HFF-Myc (cell line): ENCODE data around the gene CDK5RAP3.

Source experiments
- DNase-seq: peaks from one replicate; pipeline ENCODE4 v3.0.0-alpha.2; 2011; ENCODE audit warnings: low read depth; ENCODE audit errors: extremely low read depth
- H3K4me3 ChIP-seq: replicated peaks from 2 replicates; pipeline ENCODE4 v1.5.1; 2011; ENCODE audit warnings: low read depth, mild to moderate bottlenecking, control low read depth, low read length
- TF ChIP-seq, protein P1 (sequence below): IDR thresholded peaks from 2 replicates; pipeline ENCODE4 v1.5.1; 2012; ENCODE audit warnings: mild to moderate bottlenecking, low read depth, low read length, control low read depth; ENCODE audit errors: missing control alignments

Gene CDK5RAP3

DNA sequence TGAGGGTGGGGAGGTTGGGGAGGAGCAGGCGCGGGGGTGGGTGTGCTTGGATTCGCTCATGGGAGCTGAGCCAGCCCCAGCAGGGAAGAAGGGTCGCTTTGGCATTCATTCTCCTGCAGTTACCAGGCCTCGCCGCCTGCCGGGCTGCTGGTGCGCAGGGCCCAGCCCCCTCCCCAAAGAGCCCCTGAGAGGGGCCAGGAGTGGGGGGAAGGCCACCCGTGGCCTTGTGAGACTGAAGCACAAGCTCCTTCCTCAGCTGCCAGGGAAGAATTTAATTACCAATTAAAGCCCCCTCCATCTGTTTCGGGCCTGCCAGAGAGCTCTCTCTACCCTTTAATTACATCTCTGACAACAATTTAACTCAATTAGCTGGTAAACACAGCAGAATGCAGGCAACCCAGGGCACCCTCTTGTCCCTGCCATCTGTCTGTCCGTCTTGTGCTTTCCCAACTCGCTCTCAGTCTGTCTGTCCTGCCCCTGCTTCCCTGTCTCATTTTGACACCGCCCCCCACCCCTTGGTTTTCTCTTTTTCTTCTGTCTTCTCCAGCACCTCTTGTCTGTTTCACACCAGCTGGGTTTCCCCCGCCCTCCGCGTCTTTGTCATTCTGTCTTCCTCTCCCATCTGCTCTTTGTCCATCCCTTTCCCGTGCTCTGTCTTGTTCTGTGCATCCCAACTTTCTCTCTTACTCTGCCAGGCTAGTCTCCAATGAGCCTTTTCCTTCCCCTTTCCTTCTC, 32.7 kb downstream of the CDK5RAP3 start:
- DNase-seq = no peak
- no peak overlapping the region for H3K4me3 ChIP-seq
- TF ChIP-seq, protein P1, sequence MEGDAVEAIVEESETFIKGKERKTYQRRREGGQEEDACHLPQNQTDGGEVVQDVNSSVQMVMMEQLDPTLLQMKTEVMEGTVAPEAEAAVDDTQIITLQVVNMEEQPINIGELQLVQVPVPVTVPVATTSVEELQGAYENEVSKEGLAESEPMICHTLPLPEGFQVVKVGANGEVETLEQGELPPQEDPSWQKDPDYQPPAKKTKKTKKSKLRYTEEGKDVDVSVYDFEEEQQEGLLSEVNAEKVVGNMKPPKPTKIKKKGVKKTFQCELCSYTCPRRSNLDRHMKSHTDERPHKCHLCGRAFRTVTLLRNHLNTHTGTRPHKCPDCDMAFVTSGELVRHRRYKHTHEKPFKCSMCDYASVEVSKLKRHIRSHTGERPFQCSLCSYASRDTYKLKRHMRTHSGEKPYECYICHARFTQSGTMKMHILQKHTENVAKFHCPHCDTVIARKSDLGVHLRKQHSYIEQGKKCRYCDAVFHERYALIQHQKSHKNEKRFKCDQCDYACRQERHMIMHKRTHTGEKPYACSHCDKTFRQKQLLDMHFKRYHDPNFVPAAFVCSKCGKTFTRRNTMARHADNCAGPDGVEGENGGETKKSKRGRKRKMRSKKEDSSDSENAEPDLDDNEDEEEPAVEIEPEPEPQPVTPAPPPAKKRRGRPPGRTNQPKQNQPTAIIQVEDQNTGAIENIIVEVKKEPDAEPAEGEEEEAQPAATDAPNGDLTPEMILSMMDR = no peak

DNA sequence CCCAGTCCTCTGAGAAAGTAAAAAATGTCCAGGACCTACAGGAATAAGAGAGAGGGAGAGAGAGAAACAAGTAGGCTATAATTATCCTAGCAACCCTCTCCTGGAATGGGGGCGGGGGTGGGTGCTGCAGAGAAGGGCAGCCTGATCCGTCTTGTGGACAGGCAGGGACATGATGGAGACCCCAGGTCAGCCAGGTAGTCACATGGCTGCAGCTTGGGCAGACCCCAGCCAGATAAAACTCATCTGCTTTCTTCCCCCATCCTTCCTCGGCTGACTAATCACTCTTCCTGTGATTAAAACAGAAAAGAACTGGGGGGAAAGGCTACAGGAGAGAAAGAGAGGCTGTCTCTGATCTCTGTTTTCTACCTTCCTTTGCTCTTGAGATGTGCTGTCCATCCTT, 34.1 kb downstream of the CDK5RAP3 start:
- H3K4me3 ChIP-seq = no peak overlapping the region
- no peak for DNase-seq

GRCh38 chr17:48006936-48007709, 36.2 kb downstream of the CDK5RAP3 start:
- TF ChIP-seq, protein P1 = no peak
- no peak overlapping the region for H3K4me3 ChIP-seq
- DNase-seq = no peak

More for the DNA sequence above, 34.1 kb downstream of the CDK5RAP3 start:
- TF ChIP-seq, protein P1 = no peak

GRCh38 chr17:48010193-48010592, 39.3 kb downstream of the CDK5RAP3 start:
- TF ChIP-seq, protein P1 = no peak
- no peak overlapping the region for H3K4me3 ChIP-seq
- DNase-seq = no peak

GRCh38 chr17:48011405-48012150, 40.7 kb downstream of the CDK5RAP3 start:
- peak overlapping the region; percentile 28 for H3K4me3 ChIP-seq
- DNase-seq = no peak
- TF ChIP-seq, protein P1 = peak; percentile 52

GRCh38 chr17:48012151-48012520, 41.2 kb downstream of the CDK5RAP3 start:
- TF ChIP-seq, protein P1 = no peak
- H3K4me3 ChIP-seq = peak overlapping the region; percentile 28
- DNase-seq = peak; percentile 24
